Stimulated activated CD8-positive, alpha-beta memory T cell treated with anti-CD3 and anti-CD28 coated beads, Interleukin-4, amount 100 ng/mL, for 1 hour (primary cell): Measurements from ENCODE around the gene RASGRP4.
"Not testable (repeated sequence)": the region's sequence is repeated elsewhere in the genome, so short reads cannot be mapped to it uniquely, and the experiment has no call there.

Experiments used
- DNase-seq, 2 donors: peaks; one replicate each; pipeline ENCODE4 v3.0.0-alpha.2; 2020; ENCODE audit warnings: low read depth in 2 of 2, low spot score in 1 of 2

The RASGRP4 gene

GRCh38 chr19:38417544-38418506 lies 8.2 kb downstream of the RASGRP4 start:
- peak in 1 of 2 donors; percentile 25 for DNase-seq

- DNase-seq, result no peak
These were observed 8.9 kb downstream of the RASGRP4 start for GRCh38 chr19:38417146-38417543.

- DNase-seq, result no peak
These were observed 12.6 kb downstream of the RASGRP4 start for GRCh38 chr19:38413416-38413815.

- no peak for DNase-seq
These were observed 13.1 kb downstream of the RASGRP4 start for GRCh38 chr19:38412961-38413360.

GRCh38 chr19:38412491-38412890 lies 13.5 kb downstream of the RASGRP4 start:
- DNase-seq, result no peak

GRCh38 chr19:38411898-38412297 lies 14.1 kb downstream of the RASGRP4 start:
- not testable (repeated sequence) for DNase-seq

- no peak for DNase-seq
These were observed 14.8 kb downstream of the RASGRP4 start for GRCh38 chr19:38411041-38411712.

GRCh38 chr19:38410407-38410806 lies 15.6 kb downstream of the RASGRP4 start:
- not testable (repeated sequence) for DNase-seq

- DNase-seq, result no peak
These were observed 16.3 kb downstream of the RASGRP4 start for GRCh38 chr19:38409631-38410133.

- no peak for DNase-seq
These were observed 20.7 kb downstream of the RASGRP4 start for GRCh38 chr19:38405276-38405675.

GRCh38 chr19:38404858-38405257 lies 21.2 kb downstream of the RASGRP4 start:
- DNase-seq, result no peak

GRCh38 chr19:38402967-38403674 lies 22.9 kb downstream of the RASGRP4 start, which contains the start of gene FAM98C:
FAM98C (plus strand) TSS chr19:38403093; CDS start chr19:38403154, 61 bp downstream.
- peak; percentile 93 to 94 for DNase-seq

GRCh38 chr19:38402623-38402966 lies 23.4 kb downstream of the RASGRP4 start:
- DNase-seq, result no peak

- no peak for DNase-seq
These were observed 24.9 kb downstream of the RASGRP4 start for GRCh38 chr19:38401148-38401547.

- no peak for DNase-seq
These were observed 25.7 kb downstream of the RASGRP4 start for GRCh38 chr19:38400361-38400760.

- no peak for DNase-seq
These were observed 26.5 kb downstream of the RASGRP4 start for GRCh38 chr19:38399537-38399936.

GRCh38 chr19:38399081-38399480 lies 26.9 kb downstream of the RASGRP4 start:
- no peak for DNase-seq

- DNase-seq, result no peak
These were observed 30.5 kb downstream of the RASGRP4 start for GRCh38 chr19:38395381-38396114.

- peak in 1 of 2 donors; percentile 28 for DNase-seq
These were observed 31.5 kb downstream of the RASGRP4 start for GRCh38 chr19:38394488-38394887.

- no peak for DNase-seq
These were observed 33.2 kb downstream of the RASGRP4 start for GRCh38 chr19:38392707-38393308.
